K562 (cell line): ENCODE measurements around the gene VAMP8. TPM values are rescaled to one million over a fixed set of nuclear protein-coding genes. Genes with fewer than 3 reads are reported as not detected.

Experiments
- AFF1 ChIP-seq, 2 experiments: fragments of 450-650 bp; IDR thresholded peaks; 2 replicates each; pipeline ENCODE4 v1.6.1; 2018; ENCODE audit warnings: mild to moderate bottlenecking in 2 of 2, low read depth in 1 of 2; ENCODE audit not compliant: partially characterized antibody in 2 of 2
- BCLAF1 ChIP-seq, 2 experiments: fragments of 450-650 bp in 1 of 2; IDR thresholded peaks; 2 replicates each; pipeline ENCODE4 v1.6.1; 2011 to 2017; ENCODE audit warnings: low read depth in 2 of 2, antibody characterized with exemption in 1 of 2, borderline replicate concordance in 1 of 2, low read length in 1 of 2, mild to moderate bottlenecking in 1 of 2, mixed read lengths in 1 of 2; ENCODE audit not compliant: control insufficient read depth in 1 of 2
- CBFA2T2 ChIP-seq: fragments of 450-650 bp; conservative IDR thresholded peaks from 2 replicates; pipeline ENCODE4 v1.6.1; 2017; ENCODE audit warnings: mild to moderate bottlenecking
- EGR1 ChIP-seq: fragments of 450-650 bp; conservative IDR thresholded peaks from 2 replicates; pipeline ENCODE4 v1.6.1; 2017; ENCODE audit warnings: mild to moderate bottlenecking
- FOSL1 ChIP-seq: fragments of 200-800 bp; sonication (Bioruptor generic); conservative IDR thresholded peaks from 2 replicates; pipeline ENCODE4 v1.6.1; 2016; ENCODE audit warnings: missing genetic modification characterization, missing compliant biosample characterization
- FOXA3 ChIP-seq, 2 experiments: fragments of 450-650 bp in 1 of 2; sonication (generic) in 1 of 2; formaldehyde crosslinking; IDR thresholded peaks in 1 of 2; conservative IDR thresholded peaks in 1 of 2; 2 replicates each; pipeline versions ENCODE4 v1.4.0 to v1.8.0; 2020 to 2022; ENCODE audit warnings: mild to moderate bottlenecking in 2 of 2, missing genetic modification reagents in 1 of 2
- FOXK2 ChIP-seq, 2 experiments: fragments of 450-650 bp; IDR thresholded peaks in 1 of 2; conservative IDR thresholded peaks in 1 of 2; 2 replicates each; pipeline ENCODE4 v1.6.1; 2016; ENCODE audit warnings: low read depth in 2 of 2, mild to moderate bottlenecking in 1 of 2
- HIVEP1 ChIP-seq: fragments of 250-450 bp; sonication (Bioruptor Pico); IDR thresholded peaks from 2 replicates; pipeline ENCODE4 v1.4.0; 2020; ENCODE audit warnings: mild to moderate bottlenecking
- KAT7 ChIP-seq: sonication (generic); formaldehyde crosslinking; IDR thresholded peaks from 2 replicates; pipeline ENCODE4 v1.8.0; 2022; ENCODE audit warnings: missing genetic modification reagents, mild to moderate bottlenecking, borderline replicate concordance
- KDM4B ChIP-seq, 2 experiments: fragments of 450-650 bp in 1 of 2; sonication (generic) in 1 of 2; IDR thresholded peaks; 2 replicates each; pipeline ENCODE4 v1.6.1; 2016 to 2017; ENCODE audit warnings: borderline replicate concordance in 2 of 2, antibody characterized with exemption in 1 of 2, low read depth in 1 of 2, mild to moderate bottlenecking in 1 of 2
- MTA1 ChIP-seq: fragments of 450-650 bp; IDR thresholded peaks from 2 replicates; pipeline ENCODE4 v1.6.1; 2017; ENCODE audit warnings: borderline replicate concordance
- MYBL2 ChIP-seq, 2 experiments: fragments of 450-650 bp in 1 of 2; sonication (generic) in 1 of 2; formaldehyde crosslinking in 1 of 2; IDR thresholded peaks; 2 replicates each; pipeline versions ENCODE4 v1.6.1 to v1.8.1; 2017 to 2022; ENCODE audit warnings: borderline replicate concordance in 1 of 2, inconsistent platforms in 1 of 2, low read depth in 1 of 2, mild to moderate bottlenecking in 1 of 2, missing genetic modification reagents in 1 of 2, moderate library complexity in 1 of 2
- NFRKB ChIP-seq: fragments of 450-650 bp; IDR thresholded peaks from 2 replicates; pipeline ENCODE4 v1.6.1; 2016; ENCODE audit warnings: low read depth
- NR4A1 ChIP-seq, 2 experiments: fragments of 250-450 bp in 1 of 2; fragments of 450-650 bp in 1 of 2; sonication (Bioruptor Pico) in 1 of 2; IDR thresholded peaks; 2 replicates each; pipeline versions ENCODE4 v1.4.0 to v1.6.1; 2016 to 2020; ENCODE audit warnings: mild to moderate bottlenecking in 2 of 2, missing compliant biosample characterization in 1 of 2, missing genetic modification characterization in 1 of 2, moderate library complexity in 1 of 2
- NUFIP1 ChIP-seq: fragments of 450-650 bp; IDR thresholded peaks from 2 replicates; pipeline ENCODE4 v1.6.1; 2018; ENCODE audit not compliant: partially characterized antibody
- RFX7 ChIP-seq: fragments of 250-450 bp; sonication (Bioruptor Pico); IDR thresholded peaks from 2 replicates; pipeline ENCODE4 v1.5.1; 2021; ENCODE audit warnings: mild to moderate bottlenecking
- U2AF1 ChIP-seq: fragments of 200-400 bp; formaldehyde crosslinking; optimal IDR thresholded peaks from 2 replicates; pipeline ENCODE3; 2017; ENCODE audit warnings: mild to moderate bottlenecking, low read depth, low read length, moderate library complexity
- ZNF143 ChIP-seq: sonication (generic); formaldehyde crosslinking; IDR thresholded peaks from 2 replicates; pipeline ENCODE4 v1.9.0; 2022; ENCODE audit warnings: mild to moderate bottlenecking, missing genetic modification reagents
- polyA plus RNA-seq, 8 experiments: library from polyadenylated mRNA; depleted of rRNA in 4 of 8; stranded (reverse) in 5 of 8; unstranded in 3 of 8; fragments of >200 nt; fragmentation: Nextera tagmentation in 2 of 8; fragmentation: Illumina TruSeq in 1 of 8; extraction: Ambion mirVana in 2 of 8; extraction: Trizol in 1 of 8; gene quantifications; 2 replicates each; pipeline versions ENCODE4 v1.2.1 to v1.2.3, GENCODE V29; 2011 to 2014; ENCODE audit warnings: inconsistent platforms in 1 of 8, missing spikeins in 1 of 8
- total RNA-seq, 7 experiments: library from RNA; depleted of rRNA in 6 of 7; stranded (reverse); fragments of >200 nt in 6 of 7; fragmentation: Illumina TruSeq in 2 of 7; extraction: Trizol in 2 of 7; gene quantifications; 2 replicates each; pipeline versions ENCODE4 v1.2.1 to v1.2.3, GENCODE V29; 2011 to 2021; ENCODE audit warnings: low replicate concordance in 1 of 7

The VAMP8 gene
- total and polyA plus RNA-seq, 9 of the 15 experiments (the other 6 are each of a cell fraction or from before 2014, with no cell fraction given), result 107 to 571 (median 248) TPM

- no peak for TF ChIP-seq ZNF143
- TF ChIP-seq AFF1 (IDR thresholded peaks at IDR 0.05; ENCODE audit: low read depth in 1 of 2, partially characterized antibody in 2 of 2), result peak in 1 of 2 experiments; percentile 11
- TF ChIP-seq BCLAF1 (IDR thresholded peaks at IDR 0.05; ENCODE audit: borderline replicate concordance in 1 of 2, control insufficient read depth in 1 of 2, low read depth in 2 of 2, low read length in 1 of 2), result peak; percentile 25 to 96; a peak in 2 of 4 replicates
- peak; percentile 55 for TF ChIP-seq EGR1
- 0 out of 2 replicates have a peak, but pooled peaks have one; percentile 2 for TF ChIP-seq CBFA2T2
- no peak for TF ChIP-seq RFX7 (CRISPR knock-in tag)
- TF ChIP-seq KDM4B (IDR thresholded peaks at IDR 0.05; ENCODE audit: borderline replicate concordance in 2 of 2, low read depth in 1 of 2), result 0 out of 4 replicates have a peak, but pooled peaks of 1 of the 2 experiments have one; percentile 77
- TF ChIP-seq NR4A1 (CRISPR knock-in tag; IDR thresholded peaks at IDR 0.05), result 0 out of 2 replicates have a peak, but pooled peaks have one; percentile 8
- no peak; the same call in none of the 2 replicates for TF ChIP-seq NR4A1 (tag; IDR thresholded peaks at IDR 0.05)
- TF ChIP-seq NUFIP1, result peak; percentile 85
- peak; percentile 56; the same call in 1 of the 2 replicates for TF ChIP-seq FOSL1 (tag)
- peak; percentile 99 for TF ChIP-seq NFRKB
- TF ChIP-seq FOXA3 (CRISPR knock-in tag; conservative IDR thresholded peaks at IDR 0.05 in 1 of 2, IDR thresholded peaks at IDR 0.05 in 1 of 2), result no peak
- TF ChIP-seq MYBL2 (IDR thresholded peaks at IDR 0.05; ENCODE audit: low read depth), result peak; percentile 95
- peak; percentile 62; the same call in 1 of the 2 replicates for TF ChIP-seq MYBL2 (CRISPR knock-in tag; IDR thresholded peaks at IDR 0.05; ENCODE audit: borderline replicate concordance)
- peak; percentile 49; the same call in 1 of the 2 replicates for TF ChIP-seq MTA1
- TF ChIP-seq U2AF1, result peak; percentile 99
- no peak for TF ChIP-seq HIVEP1 (CRISPR knock-in tag)
- peak; percentile 99; the same call in 1 of the 2 replicates for TF ChIP-seq KAT7 (CRISPR knock-in tag)
- TF ChIP-seq FOXK2 (conservative IDR thresholded peaks at IDR 0.05 in 1 of 2, IDR thresholded peaks at IDR 0.05 in 1 of 2; ENCODE audit: low read depth in 2 of 2), result peak; percentile 14 to 100; a peak in 2 of 4 replicates
These were observed 38.7 kb upstream of the VAMP8 start, which contains the start of gene MAT2A (continued) for GRCh38 chr2:85538507-85539360.
